Endothelial cell (in vitro differentiated cells): ENCODE results near the gene IL13. TPM values are rescaled to one million over a fixed set of nuclear protein-coding genes. Genes with fewer than 3 reads are reported as not detected.

ENCODE experiments used
- DNase-seq: peaks from one replicate; pipeline ENCODE4 v3.0.0; 2021; ENCODE audit warnings: low spot score
- H3K27ac Mint-ChIP-seq: one replicate; pipeline ENCODE4 v1.8.0; 2021; ENCODE audit warnings: mixed read lengths, inconsistent platforms; ENCODE audit not compliant: unreplicated experiment
- H3K27me3 Mint-ChIP-seq: one replicate; pipeline ENCODE4 v1.8.0; 2021; ENCODE audit warnings: mild to moderate bottlenecking, moderate library complexity, mixed read lengths, inconsistent platforms; ENCODE audit not compliant: unreplicated experiment
- H3K36me3 Mint-ChIP-seq: one replicate; pipeline ENCODE4 v1.8.0; 2021; ENCODE audit warnings: mild to moderate bottlenecking, low read depth, mixed read lengths, inconsistent platforms; ENCODE audit not compliant: unreplicated experiment
- H3K4me1 Mint-ChIP-seq: one replicate; pipeline ENCODE4 v1.8.0; 2021; ENCODE audit warnings: mild to moderate bottlenecking, mixed read lengths, inconsistent platforms; ENCODE audit not compliant: unreplicated experiment
- H3K4me3 Mint-ChIP-seq: one replicate; pipeline ENCODE4 v1.8.0; 2021; ENCODE audit warnings: mild to moderate bottlenecking, mixed read lengths, inconsistent platforms; ENCODE audit not compliant: unreplicated experiment
- H3K9me3 Mint-ChIP-seq: one replicate; pipeline ENCODE4 v1.8.0; 2021; ENCODE audit warnings: mixed read lengths, inconsistent platforms; ENCODE audit not compliant: unreplicated experiment
- total RNA-seq: library from RNA; stranded (reverse); fragmentation: NEBNext Ultra II Directional; extraction: Animal tissue kit (Norgen Biotek cat#: 25700); gene quantifications from one replicate; pipeline ENCODE4 v1.2.1, GENCODE V29; 2021; ENCODE audit not compliant: unreplicated experiment
- TF ChIP-seq, protein P1 (sequence below): fragments of 200-600 bp; sonication (generic); IDR thresholded peaks from one replicate; pipeline ENCODE4 v1.5.0; 2021; ENCODE audit warnings: antibody characterized with exemption; ENCODE audit not compliant: unreplicated experiment

Gene IL13
- total RNA-seq, 1 donor from 2014 or later, result not detected

DNA sequence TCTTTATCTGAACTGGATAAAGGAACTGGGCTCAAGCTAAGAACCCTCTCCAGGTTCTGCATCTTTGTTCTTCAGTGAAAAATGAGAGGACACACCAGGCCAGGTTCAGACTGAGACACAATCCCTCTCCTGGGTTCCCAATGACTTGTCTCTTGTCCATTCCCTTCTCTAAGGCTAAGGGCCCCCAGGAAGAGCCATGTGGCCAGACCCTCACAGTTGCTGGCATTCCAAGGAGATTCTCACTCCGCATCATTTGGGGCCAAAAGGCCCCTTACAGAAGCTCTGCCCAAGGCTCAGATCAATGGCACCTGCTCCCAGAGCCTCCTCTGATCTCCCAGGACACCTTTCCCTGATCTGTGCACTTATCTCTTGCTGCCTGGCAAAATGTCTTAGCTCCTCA is 20.8 kb downstream of the IL13 start:
- H3K27ac Mint-ChIP-seq, result no peak overlapping the region
- peaks cover 6% of the 10 kb centered on the region for H3K4me1 Mint-ChIP-seq
- DNase-seq, result no peak
- H3K9me3 Mint-ChIP-seq, result no peaks in the 10 kb centered on the region
- peaks cover 4% of the 10 kb centered on the region for H3K36me3 Mint-ChIP-seq
- TF ChIP-seq, protein P1, sequence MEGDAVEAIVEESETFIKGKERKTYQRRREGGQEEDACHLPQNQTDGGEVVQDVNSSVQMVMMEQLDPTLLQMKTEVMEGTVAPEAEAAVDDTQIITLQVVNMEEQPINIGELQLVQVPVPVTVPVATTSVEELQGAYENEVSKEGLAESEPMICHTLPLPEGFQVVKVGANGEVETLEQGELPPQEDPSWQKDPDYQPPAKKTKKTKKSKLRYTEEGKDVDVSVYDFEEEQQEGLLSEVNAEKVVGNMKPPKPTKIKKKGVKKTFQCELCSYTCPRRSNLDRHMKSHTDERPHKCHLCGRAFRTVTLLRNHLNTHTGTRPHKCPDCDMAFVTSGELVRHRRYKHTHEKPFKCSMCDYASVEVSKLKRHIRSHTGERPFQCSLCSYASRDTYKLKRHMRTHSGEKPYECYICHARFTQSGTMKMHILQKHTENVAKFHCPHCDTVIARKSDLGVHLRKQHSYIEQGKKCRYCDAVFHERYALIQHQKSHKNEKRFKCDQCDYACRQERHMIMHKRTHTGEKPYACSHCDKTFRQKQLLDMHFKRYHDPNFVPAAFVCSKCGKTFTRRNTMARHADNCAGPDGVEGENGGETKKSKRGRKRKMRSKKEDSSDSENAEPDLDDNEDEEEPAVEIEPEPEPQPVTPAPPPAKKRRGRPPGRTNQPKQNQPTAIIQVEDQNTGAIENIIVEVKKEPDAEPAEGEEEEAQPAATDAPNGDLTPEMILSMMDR, result no peak
- no peaks in the 10 kb centered on the region for H3K27me3 Mint-ChIP-seq
- no peak overlapping the region for H3K4me3 Mint-ChIP-seq

DNA sequence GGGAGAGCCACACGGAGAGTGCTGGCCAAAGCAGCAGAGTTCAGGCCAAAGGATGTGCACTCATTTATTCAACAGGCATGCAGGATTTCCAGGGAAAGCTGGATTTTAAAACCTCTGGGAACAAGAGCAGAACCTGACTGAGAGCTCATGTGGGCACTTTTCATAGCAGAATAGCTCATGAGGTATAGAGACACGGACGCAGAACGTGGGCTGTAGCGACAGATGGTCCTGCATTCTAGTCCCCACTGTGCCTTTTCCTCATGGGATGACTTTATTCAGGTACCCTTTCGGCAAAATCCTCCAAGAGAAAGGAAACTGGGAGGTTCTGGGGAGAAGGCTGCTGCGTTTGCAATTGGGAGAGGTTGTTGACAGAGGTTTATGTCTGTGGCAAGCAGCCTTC is 21.2 kb downstream of the IL13 start:
- TF ChIP-seq, protein P1, result no peak
- H3K27me3 Mint-ChIP-seq, result no peaks in the 10 kb centered on the region
- no peak overlapping the region for H3K27ac Mint-ChIP-seq
- peaks cover 6% of the 10 kb centered on the region for H3K4me1 Mint-ChIP-seq
- H3K4me3 Mint-ChIP-seq, result no peak overlapping the region
- no peaks in the 10 kb centered on the region for H3K9me3 Mint-ChIP-seq
- H3K36me3 Mint-ChIP-seq, result peaks cover 4% of the 10 kb centered on the region
- no peak for DNase-seq

DNA sequence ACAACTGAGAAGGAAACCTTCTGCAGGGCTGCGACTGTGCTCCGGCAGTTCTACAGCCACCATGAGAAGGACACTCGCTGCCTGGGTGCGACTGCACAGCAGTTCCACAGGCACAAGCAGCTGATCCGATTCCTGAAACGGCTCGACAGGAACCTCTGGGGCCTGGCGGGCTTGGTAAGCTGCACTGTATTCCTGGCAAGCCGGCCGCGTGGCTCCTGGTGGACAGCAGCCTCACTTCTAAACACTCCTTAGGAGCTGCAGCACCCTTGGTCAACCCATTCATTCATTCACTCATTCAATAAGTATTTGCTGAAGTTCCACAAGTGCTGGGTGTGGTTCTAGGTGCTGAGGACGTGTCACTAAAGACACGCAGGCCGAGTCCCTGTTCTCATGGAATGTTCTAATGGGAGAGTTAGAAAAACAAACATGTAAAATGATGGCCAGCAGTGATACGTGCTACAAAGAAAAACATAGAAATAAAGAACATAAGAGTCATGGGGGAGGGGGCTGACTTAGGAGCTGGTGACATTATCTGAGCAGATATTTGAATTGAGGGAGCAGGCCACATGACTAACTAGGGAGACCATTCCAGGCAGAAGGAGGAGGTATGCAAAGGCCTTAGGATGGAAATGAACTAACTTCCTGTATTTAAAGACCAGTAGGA is 21.9 kb downstream of the IL13 start:
- Mint-ChIP-seq H3K27me3 (no peaks in the 10 kb centered on the region), H3K4me1 (peaks cover 6% of the 10 kb centered on the region), H3K27ac (no peak overlapping the region), H3K4me3 (peak overlapping the region; percentile 40), H3K36me3 (peaks cover 4% of the 10 kb centered on the region), H3K9me3 (no peaks in the 10 kb centered on the region)
- DNase-seq, result no peak
- TF ChIP-seq, protein P1, result no peak

DNA sequence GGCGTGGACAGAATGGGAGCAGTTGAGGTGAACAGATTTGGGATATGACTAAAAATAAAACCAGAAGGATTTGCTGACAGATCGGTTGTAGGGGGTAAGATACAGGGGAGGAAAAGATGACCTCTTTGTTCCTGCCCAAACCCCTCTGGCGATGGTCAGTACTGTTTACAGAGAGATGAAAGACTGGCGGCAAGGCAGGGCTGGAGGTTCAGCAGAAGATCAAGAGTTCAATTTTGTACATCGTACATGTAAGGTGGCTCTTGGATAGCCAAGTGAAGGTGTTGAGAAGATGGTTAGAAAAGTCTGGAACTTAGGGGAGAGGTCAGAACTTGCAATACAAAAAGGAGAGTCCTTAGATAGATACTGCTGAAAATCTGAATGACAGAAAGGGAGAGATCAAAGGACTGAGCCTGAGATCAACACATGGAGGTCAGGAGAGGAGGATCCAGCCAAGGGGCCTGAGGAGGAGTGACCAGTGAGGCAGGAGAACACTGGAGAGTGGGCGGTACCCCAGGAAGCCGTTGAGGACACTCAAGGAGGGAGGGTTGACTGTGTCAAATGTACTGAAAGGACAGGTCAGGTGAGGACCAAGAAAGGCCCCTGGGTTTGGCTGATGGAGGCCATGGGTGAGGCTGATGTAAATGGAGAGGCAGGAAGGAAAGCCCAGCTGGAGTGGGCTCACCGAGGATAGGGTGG is 23.0 kb downstream of the IL13 start:
- Mint-ChIP-seq H3K4me1 (peaks cover 11% of the 10 kb centered on the region), H3K27me3 (no peaks in the 10 kb centered on the region), H3K27ac (no peak overlapping the region), H3K36me3 (peaks cover 4% of the 10 kb centered on the region), H3K9me3 (no peaks in the 10 kb centered on the region), H3K4me3 (no peak overlapping the region)
- TF ChIP-seq, protein P1, result no peak
- no peak for DNase-seq

DNA sequence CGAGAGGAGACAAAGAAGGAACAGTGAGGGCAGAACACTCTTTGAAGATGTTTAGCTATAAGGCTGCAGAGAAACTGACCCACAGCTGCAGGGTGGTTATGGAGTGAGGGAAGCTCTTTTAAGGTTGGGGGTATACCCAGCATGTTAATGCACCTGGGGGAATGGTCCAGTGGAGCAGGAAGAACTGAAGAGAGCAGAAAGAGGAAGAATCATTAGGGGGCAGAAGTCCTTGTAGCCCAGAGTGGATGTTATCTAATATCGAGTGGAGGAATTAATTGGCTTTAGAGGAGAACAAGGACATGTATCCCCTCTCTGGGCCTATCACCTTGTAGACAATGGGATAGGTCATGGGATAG is 23.5 kb downstream of the IL13 start:
- peaks cover 4% of the 10 kb centered on the region for H3K36me3 Mint-ChIP-seq
- TF ChIP-seq, protein P1, result no peak
- no peaks in the 10 kb centered on the region for H3K27me3 Mint-ChIP-seq
- H3K4me3 Mint-ChIP-seq, result no peak overlapping the region
- H3K27ac Mint-ChIP-seq, result no peak overlapping the region
- H3K9me3 Mint-ChIP-seq, result no peaks in the 10 kb centered on the region
- no peak for DNase-seq
- H3K4me1 Mint-ChIP-seq, result peaks cover 14% of the 10 kb centered on the region
